HG02852 (cell line): Measurements from ENCODE around the gene GPSM3.
"Not testable (repeated sequence)": the region's sequence is repeated elsewhere in the genome, so short reads cannot be mapped to it uniquely, and the experiment has no call there.

ENCODE experiments used
- ATAC-seq: cut with Tn5 transposase; IDR thresholded peaks from one replicate; pipeline ENCODE4 v1.9.1; 2021; ENCODE audit warnings: mild to moderate bottlenecking, moderate library complexity; ENCODE audit not compliant: unreplicated experiment

The GPSM3 gene

DNA sequence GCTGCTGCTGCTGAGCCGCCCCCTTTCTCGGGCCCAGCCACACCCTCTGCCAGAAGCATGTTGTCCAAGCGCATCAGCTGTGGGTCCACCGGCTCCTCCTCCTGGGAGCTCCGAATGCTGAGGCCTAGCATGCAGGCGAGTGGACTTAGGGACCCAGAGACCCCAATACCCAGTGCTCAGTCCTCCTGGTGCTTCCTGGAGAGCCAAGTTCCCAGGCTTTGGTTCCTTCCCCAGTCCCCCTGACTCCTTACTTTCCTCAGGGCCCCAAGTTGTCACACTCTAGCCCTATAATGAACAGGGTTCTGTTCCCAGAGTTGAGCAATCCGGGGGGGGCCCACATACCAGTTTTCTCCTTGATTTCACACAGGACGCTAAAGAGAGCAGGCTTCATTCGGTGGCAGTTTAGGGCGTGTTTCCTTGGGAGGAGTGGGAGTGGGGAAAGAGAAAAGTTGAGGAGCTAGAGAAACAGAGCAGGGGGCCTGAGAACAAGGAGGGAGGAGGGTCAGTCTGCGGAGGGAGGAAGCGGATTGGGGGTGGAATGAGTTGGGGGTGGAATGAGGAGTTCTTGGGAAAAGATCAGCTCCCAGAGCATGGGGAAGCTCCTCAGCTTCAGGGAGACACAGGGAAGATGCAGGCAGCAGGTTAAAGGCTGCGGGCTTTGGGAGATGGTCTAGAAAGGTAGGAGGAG lies 3.9 kb downstream of the GPSM3 start:
- ATAC-seq, result no peak

GRCh38 chr6:32187725-32188380 lies 4.6 kb downstream of the GPSM3 start:
- ATAC-seq, result not testable (repeated sequence)

DNA sequence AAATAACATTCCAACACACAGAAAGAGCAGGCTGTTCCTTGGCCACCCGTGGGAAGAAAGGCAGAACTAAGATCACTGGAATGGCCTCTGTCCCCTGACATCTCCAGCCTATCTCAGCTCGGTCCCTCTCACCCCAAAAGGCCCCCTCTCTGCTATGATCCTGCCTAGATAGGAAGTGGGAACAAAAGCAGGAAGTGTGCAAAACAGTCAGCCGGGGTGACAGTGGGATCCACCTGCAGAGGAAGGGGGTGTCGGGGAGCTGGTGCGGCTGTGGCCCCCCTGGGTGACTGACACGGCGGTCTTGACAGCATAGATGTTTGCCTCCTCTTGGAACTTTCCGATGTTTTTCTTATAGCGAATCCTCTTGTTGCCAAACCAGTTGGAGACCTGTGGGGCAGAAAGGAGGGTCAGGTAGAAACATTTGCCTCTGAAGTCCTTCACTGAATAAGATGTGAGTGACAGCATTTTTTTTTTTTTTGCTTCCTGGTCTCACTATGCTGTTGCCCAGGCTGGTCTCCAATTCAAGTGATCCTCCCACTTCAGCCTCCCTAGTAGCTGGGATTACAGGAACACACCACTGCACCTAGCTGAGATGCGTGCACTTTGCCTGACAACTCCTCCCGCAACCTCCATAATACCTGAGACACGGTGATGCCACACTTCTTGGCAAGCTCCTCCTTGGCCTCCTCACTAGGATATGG lies 5.3 kb downstream of the GPSM3 start:
- ATAC-seq, result no peak

DNA sequence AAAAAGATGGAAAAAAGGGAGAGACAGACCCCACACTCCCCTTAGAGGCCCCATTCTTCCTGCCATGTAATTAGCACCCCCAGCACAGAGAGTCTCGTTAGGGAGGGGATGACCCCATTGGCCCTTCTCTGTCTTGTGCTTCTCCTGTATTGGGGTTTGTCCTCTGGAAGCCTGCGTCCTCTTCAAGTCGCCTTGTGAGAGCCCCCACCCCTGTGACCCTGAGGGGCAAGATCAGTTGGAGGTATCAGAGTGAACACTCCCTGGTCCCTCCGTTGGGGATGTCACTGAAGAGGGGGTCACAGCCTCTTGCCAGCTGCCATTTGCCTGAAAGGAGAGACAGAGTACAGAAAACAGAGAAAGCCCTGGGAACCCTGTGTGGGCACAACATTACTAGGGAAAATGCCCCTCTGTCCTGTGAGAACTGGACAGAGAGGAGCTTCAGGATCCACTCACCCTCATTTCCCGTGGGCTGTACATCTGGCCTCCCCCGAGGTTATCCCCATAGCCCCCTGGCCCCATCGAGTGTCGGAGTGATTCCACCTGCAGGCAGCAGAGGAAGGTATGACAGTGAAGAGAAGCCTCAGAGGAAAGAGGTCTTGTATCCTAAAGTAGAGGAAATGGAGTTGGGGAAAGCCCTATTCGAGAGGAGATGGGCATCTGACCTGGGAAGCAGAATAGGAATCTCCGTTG lies 6.1 kb downstream of the GPSM3 start:
- not testable (repeated sequence) for ATAC-seq

- not testable (repeated sequence) for ATAC-seq
Observed at GRCh38 chr6:32185681-32186131, 6.7 kb downstream of the GPSM3 start.

- ATAC-seq, result no peak
Observed at GRCh38 chr6:32184084-32184640, 8.3 kb downstream of the GPSM3 start, which contains the start of gene AGER. TSS of gene AGER (minus strand) at chr6:32184253. CDS start at chr6:32184222, 31 bp downstream.

DNA sequence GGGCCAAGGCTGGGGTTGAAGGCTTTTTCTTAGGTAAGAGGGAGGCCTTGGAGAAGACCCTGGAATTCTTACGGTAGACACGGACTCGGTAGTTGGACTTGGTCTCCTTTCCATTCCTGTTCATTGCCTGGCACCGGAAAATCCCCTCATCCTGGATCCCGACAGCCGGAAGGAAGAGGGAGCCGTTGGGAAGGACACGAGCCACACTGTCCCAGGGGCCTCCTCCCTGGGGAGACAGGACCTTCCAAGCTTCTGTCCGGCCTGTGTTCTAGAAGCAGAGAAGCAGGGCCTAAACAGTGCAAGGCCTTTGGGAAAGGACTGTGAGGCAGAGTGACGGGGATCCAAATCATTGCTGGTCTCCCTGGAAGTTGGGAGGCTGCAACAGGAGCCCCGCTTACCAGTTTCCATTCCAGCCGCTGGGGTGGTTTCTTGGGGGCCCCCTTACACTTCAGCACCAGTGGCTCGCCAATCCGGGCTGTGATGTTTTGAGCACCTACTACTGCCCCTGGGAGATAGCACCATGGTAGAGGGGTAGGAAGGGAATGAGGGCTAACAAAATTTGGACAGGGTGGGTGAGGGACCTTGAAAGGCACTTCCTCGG lies 8.9 kb downstream of the GPSM3 start:
- no peak for ATAC-seq

DNA sequence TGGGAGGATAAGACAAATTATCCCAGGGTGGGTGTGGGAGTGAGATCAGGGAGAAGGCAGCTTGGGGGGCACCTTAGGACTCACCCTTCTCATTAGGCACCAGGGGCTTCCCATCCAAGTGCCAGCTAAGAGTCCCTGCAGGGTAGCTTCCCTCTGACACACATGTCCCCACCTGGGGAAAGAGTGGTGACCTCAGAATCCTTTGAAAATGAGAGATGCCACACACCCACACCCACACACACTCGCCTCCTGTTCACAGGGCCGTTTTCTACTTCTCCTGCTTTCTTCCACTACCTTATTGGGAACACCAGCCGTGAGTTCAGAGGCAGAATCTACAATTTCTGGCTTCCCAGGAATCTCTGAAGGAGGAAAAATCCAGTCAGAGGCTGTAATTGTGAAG lies 9.4 kb downstream of the GPSM3 start:
- no peak for ATAC-seq

DNA sequence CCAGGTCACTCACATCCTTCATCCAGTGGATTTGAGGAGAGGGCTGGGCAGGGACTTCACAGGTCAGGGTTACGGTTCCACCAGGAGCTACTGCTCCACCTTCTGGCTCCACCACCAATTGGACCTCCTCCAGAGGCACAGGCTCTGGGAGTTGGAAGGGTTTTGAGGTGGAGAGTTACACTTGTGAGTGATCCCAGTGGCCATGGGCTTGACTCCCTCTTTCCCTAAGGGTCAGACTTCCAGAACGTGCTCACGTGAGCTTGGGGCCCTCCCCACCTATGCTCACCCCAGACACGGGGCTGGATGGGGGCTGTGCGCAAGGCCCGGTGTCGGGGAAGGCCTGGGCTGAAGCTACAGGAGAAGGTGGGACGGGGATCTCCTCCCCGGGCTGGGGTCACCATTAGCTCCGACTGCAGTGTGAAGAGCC lies 9.9 kb downstream of the GPSM3 start:
- ATAC-seq, result no peak

GRCh38 chr6:32181915-32182529 lies 10.4 kb downstream of the GPSM3 start:
- no peak for ATAC-seq

GRCh38 chr6:32181148-32181702 lies 11.2 kb downstream of the GPSM3 start:
- no peak for ATAC-seq

GRCh38 chr6:32179766-32180405 lies 12.6 kb downstream of the GPSM3 start:
- no peak for ATAC-seq

GRCh38 chr6:32178547-32179440 lies 13.6 kb downstream of the GPSM3 start:
- ATAC-seq, result no peak

DNA sequence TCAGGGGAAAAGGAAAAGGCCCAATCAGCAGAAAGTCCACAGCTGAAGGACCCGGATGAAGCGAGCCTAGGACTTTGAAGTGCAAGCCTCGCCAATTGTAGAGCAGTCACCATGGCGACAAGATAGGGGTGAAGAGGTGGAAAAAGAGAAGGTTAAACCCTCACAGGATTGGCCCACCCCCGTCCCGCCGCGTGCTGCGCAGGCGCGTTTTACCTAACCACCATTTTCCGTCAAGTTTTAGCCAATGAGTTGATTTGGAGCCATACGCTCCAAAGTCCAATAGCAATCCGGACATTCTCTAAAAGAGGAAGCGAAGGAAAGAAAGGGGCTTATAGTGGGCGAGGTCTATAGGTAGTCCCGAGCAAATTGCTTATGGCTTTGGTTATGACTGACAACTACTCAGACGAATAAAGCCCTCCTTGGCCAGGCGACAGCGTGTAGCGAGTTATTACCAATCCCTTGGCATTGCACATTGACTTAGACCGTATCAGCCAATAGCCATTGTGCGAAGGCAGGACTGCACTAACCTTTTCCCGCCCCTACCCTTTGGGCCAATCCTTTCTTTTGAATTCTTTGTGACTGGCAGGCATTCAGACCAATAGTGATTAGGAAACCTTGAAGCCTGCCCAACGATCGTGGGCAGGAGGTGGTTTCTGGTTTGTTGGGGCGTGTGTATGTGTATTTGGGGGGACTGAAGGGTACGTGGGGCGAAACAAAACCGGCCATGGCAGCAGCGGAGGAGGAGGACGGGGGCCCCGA lies 14.5 kb downstream of the GPSM3 start, which contains the start of gene RNF5:
TSS of gene RNF5 (plus strand) at position 618 of the 759 bp plus-strand sequence. CDS start at position 725, 107 bp downstream.
- ATAC-seq, result peak; percentile 85

- ATAC-seq, result no peak
Observed at GRCh38 chr6:32177183-32177787, 15.2 kb downstream of the GPSM3 start.

GRCh38 chr6:32176476-32177182 lies 15.8 kb downstream of the GPSM3 start:
- no peak for ATAC-seq
